HG03060 (cell line): ENCODE measurements around the gene HOXB13.
"Not testable (repeated sequence)": the region's sequence is repeated elsewhere in the genome, so short reads cannot be mapped to it uniquely, and the experiment has no call there.

Source experiments
- ATAC-seq: cut with Tn5 transposase; IDR thresholded peaks from one replicate; pipeline ENCODE4 v1.9.1; 2021; ENCODE audit warnings: low read depth, moderate number of reproducible peaks; ENCODE audit not compliant: unreplicated experiment

HOXB13 gene

GRCh38 chr17:48717367-48718226 is 11.0 kb downstream of the HOXB13 start:
- ATAC-seq, result no peak

- ATAC-seq, result not testable (repeated sequence)
Measured at GRCh38 chr17:48716549-48716948, 12.0 kb downstream of the HOXB13 start.

- ATAC-seq, result no peak
Measured at GRCh38 chr17:48715496-48716399, 12.8 kb downstream of the HOXB13 start.

GRCh38 chr17:48711128-48711527 is 17.4 kb downstream of the HOXB13 start:
- no peak for ATAC-seq

GRCh38 chr17:48704361-48705248 is 23.9 kb downstream of the HOXB13 start:
- ATAC-seq, result no peak

GRCh38 chr17:48701864-48702532 is 26.6 kb downstream of the HOXB13 start:
- ATAC-seq, result no peak

GRCh38 chr17:48693178-48693577 is 35.4 kb downstream of the HOXB13 start:
- no peak for ATAC-seq

- ATAC-seq, result no peak
Measured at GRCh38 chr17:48692049-48692448, 36.5 kb downstream of the HOXB13 start.

- no peak for ATAC-seq
Measured at GRCh38 chr17:48690655-48691054, 37.9 kb downstream of the HOXB13 start.

- ATAC-seq, result no peak
Measured at GRCh38 chr17:48681609-48682008, 46.9 kb downstream of the HOXB13 start.

- ATAC-seq, result no peak
Measured at GRCh38 chr17:48679385-48680096, 49.0 kb downstream of the HOXB13 start.

GRCh38 chr17:48678141-48678971 is 50.2 kb downstream of the HOXB13 start:
- ATAC-seq, result no peak

- no peak for ATAC-seq
Measured at GRCh38 chr17:48676963-48677558, 51.5 kb downstream of the HOXB13 start.
